Loucy (cell line): ENCODE measurements around the gene OR1F1.

ENCODE experiments used
- CTCF ChIP-seq: fragments of 200-600 bp; sonication (generic); conservative IDR thresholded peaks from 2 replicates; pipeline ENCODE4 v1.5.1; 2014; ENCODE audit warnings: mild to moderate bottlenecking, antibody characterized with exemption, low read length
- EZH2phosphoT487 ChIP-seq: fragments of 200-600 bp; IDR thresholded peaks from 2 replicates; pipeline ENCODE4 v1.6.1; 2018; ENCODE audit warnings: antibody characterized with exemption, mild to moderate bottlenecking, moderate library complexity, borderline replicate concordance

GRCh38 chr16:3179651-3180050, 8.4 kb upstream of the OR1F1 start:
- TF ChIP-seq CTCF (no peak), EZH2phosphoT487 (no peak)
